Parathyroid adenoma (tissue), 2 donors: ENCODE data around the gene TOR1B.
A peak's percentile ranks its signal among the peaks of the same experiment; 100 is the strongest.

Experiments
- H2AFZ ChIP-seq: fragments of 300-600 bp; sonication (generic); one replicate; pipeline ENCODE4 v1.7.0; 2017; ENCODE audit warnings: antibody characterized with exemption, mild to moderate bottlenecking
- H3K27ac ChIP-seq: fragments of 300-600 bp; sonication (generic); one replicate; pipeline ENCODE4 v1.7.0; 2017
- H3K27me3 ChIP-seq: fragments of 300-600 bp; sonication (generic); one replicate; pipeline ENCODE4 v1.7.0; 2017; ENCODE audit warnings: low read length; ENCODE audit not compliant: control insufficient read depth, insufficient read depth
- H3K36me3 ChIP-seq: fragments of 300-600 bp; sonication (generic); one replicate; pipeline ENCODE4 v1.7.0; 2017; ENCODE audit warnings: low read length; ENCODE audit not compliant: control insufficient read depth, insufficient read depth
- H3K4me1 ChIP-seq: fragments of 300-600 bp; sonication (generic); one replicate; pipeline ENCODE4 v1.7.0; 2017; ENCODE audit warnings: control low read depth
- H3K4me2 ChIP-seq: fragments of 300-600 bp; sonication (generic); one replicate; pipeline ENCODE4 v1.7.0; 2017; ENCODE audit warnings: low read length
- H3K4me3 ChIP-seq: fragments of 300-600 bp; sonication (generic); one replicate; pipeline ENCODE4 v1.7.0; 2017; ENCODE audit warnings: low read depth, low read length
- H3K79me2 ChIP-seq: fragments of 300-600 bp; sonication (generic); one replicate; pipeline ENCODE4 v1.7.0; 2017; ENCODE audit warnings: control low read depth
- H3K9ac ChIP-seq: fragments of 300-600 bp; sonication (generic); one replicate; pipeline ENCODE4 v1.7.0; 2017; ENCODE audit warnings: mild to moderate bottlenecking
- H3K9me3 ChIP-seq: fragments of 300-600 bp; sonication (generic); one replicate; pipeline ENCODE4 v1.7.0; 2017; ENCODE audit warnings: low read length; ENCODE audit not compliant: control insufficient read depth
- TF ChIP-seq, protein P1 (sequence below): fragments of 300-600 bp; sonication (generic); IDR thresholded peaks from one replicate; pipeline ENCODE4 v1.7.0; 2017; ENCODE audit warnings: antibody characterized with exemption, mild to moderate bottlenecking
- donor health status: primary hyperparathyroidism.

The TOR1B gene

DNA sequence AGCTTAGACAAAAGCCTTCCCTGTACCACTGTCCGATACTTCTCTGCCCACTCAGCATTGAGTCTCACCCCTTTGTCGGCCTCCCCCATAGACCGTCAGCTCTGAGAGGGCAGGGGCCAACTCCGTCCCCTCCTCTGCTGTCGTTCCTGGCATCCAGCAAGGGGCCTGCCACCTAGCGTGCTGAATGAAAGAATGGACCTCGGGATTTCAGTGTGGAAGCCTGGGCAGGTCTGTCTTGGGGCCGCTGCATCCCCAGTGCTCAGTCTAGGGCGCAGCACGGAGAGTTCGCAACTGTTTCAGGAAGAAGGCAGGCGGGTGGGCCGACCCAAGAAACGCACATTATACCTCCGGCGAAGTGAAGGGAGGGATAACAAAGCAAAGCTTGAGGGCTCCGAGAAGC is 1.5 kb upstream of the TOR1B start:
- Histone ChIP-seq H3K9ac (no peak overlapping the region), H3K79me2 (no peaks in the 10 kb centered on the region), H3K9me3 (no peaks in the 10 kb centered on the region), H3K4me1 (peaks cover 4% of the 10 kb centered on the region), H2AFZ (no peak overlapping the region), H3K4me2 (no peak overlapping the region), H3K4me3 (no peak overlapping the region), H3K27ac (no peak overlapping the region), H3K27me3 (no peaks in the 10 kb centered on the region), H3K36me3 (no peaks in the 10 kb centered on the region)
- TF ChIP-seq, protein P1, sequence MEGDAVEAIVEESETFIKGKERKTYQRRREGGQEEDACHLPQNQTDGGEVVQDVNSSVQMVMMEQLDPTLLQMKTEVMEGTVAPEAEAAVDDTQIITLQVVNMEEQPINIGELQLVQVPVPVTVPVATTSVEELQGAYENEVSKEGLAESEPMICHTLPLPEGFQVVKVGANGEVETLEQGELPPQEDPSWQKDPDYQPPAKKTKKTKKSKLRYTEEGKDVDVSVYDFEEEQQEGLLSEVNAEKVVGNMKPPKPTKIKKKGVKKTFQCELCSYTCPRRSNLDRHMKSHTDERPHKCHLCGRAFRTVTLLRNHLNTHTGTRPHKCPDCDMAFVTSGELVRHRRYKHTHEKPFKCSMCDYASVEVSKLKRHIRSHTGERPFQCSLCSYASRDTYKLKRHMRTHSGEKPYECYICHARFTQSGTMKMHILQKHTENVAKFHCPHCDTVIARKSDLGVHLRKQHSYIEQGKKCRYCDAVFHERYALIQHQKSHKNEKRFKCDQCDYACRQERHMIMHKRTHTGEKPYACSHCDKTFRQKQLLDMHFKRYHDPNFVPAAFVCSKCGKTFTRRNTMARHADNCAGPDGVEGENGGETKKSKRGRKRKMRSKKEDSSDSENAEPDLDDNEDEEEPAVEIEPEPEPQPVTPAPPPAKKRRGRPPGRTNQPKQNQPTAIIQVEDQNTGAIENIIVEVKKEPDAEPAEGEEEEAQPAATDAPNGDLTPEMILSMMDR, result no peak

DNA sequence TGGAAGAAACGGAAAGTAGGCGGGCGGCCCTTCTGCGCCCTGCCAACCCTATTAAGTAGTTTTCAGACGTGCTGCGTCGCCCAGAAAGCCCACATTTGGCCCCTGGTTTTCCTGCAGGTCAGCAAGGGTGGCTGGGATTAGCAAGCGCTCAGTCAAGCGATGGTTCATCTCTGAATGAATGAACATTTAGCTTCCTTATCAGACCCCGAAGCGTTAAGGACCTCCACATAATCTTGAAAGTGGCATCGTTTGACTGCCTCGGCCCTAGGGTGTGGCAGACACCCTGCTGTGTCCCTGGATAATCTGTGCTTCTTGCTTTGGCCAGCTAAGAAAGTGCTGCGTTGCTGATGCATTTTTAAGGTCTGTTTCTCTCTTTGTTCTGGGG is 684 bp downstream of the TOR1B start:
- peak overlapping the region; percentile 85 for H2AFZ ChIP-seq
- no peaks in the 10 kb centered on the region for H3K27me3 ChIP-seq
- no peaks in the 10 kb centered on the region for H3K9me3 ChIP-seq
- TF ChIP-seq, protein P1, result no peak
- no peaks in the 10 kb centered on the region for H3K36me3 ChIP-seq
- no peak overlapping the region for H3K27ac ChIP-seq
- H3K9ac ChIP-seq, result no peak overlapping the region
- H3K4me3 ChIP-seq, result peak overlapping the region; percentile 79
- peaks cover 4% of the 10 kb centered on the region for H3K4me1 ChIP-seq
- no peaks in the 10 kb centered on the region for H3K79me2 ChIP-seq
- H3K4me2 ChIP-seq, result peak overlapping the region; percentile 64

DNA sequence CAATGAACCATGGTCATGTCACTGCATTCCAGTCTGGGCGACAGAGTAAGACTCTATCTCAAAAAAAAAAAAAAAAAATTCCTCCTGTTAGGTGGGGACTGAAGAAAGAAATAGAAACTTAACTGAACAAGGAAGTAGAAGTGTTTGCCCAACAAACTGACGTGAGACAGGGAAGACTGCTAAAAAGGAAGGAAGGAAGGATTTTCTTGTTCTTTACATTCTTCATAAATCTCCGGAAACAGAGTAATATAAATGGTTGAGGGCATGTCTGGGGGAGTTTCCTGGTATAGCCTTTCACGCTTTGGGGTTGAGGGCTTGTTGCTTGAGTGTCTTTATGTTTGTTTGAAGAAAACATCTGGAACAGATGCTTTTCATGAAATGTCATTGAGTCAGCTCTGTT is 3.1 kb downstream of the TOR1B start:
- H3K36me3 ChIP-seq, result no peaks in the 10 kb centered on the region

DNA sequence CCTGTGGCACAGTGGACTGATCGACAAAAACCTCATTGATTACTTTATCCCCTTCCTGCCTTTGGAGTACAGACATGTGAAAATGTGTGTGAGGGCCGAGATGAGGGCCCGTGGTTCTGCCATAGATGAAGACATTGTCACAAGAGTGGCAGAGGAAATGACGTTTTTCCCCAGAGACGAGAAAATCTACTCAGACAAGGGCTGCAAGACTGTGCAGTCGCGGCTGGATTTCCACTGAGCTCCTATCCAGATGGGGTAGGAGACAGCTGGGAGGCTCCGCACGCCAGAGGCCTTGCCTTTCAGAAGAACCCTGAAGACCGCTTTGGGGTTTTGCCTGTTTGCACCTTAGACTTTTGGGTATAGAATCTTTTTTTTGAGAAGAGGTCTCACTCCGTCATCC is 6.4 kb downstream of the TOR1B start:
- no peaks in the 10 kb centered on the region for H3K27me3 ChIP-seq
- H3K36me3 ChIP-seq, result no peaks in the 10 kb centered on the region
- no peaks in the 10 kb centered on the region for H3K9me3 ChIP-seq
- H3K27ac ChIP-seq, result no peak overlapping the region
- TF ChIP-seq, protein P1, result no peak
- H3K4me2 ChIP-seq, result no peak overlapping the region
- no peaks in the 10 kb centered on the region for H3K79me2 ChIP-seq
- H3K9ac ChIP-seq, result no peak overlapping the region
- H3K4me3 ChIP-seq, result no peak overlapping the region
- no peaks in the 10 kb centered on the region for H3K4me1 ChIP-seq
- H2AFZ ChIP-seq, result no peak overlapping the region

More for the DNA sequence above, 3.1 kb downstream of the TOR1B start:
- no peak overlapping the region for H3K4me2 ChIP-seq
- H3K27ac ChIP-seq, result no peak overlapping the region
- TF ChIP-seq, protein P1, result no peak
- no peak overlapping the region for H2AFZ ChIP-seq
- H3K27me3 ChIP-seq, result no peaks in the 10 kb centered on the region
- H3K9me3 ChIP-seq, result no peaks in the 10 kb centered on the region
- no peak overlapping the region for H3K4me3 ChIP-seq
- H3K9ac ChIP-seq, result no peak overlapping the region
- no peaks in the 10 kb centered on the region for H3K79me2 ChIP-seq
- peaks cover 4% of the 10 kb centered on the region for H3K4me1 ChIP-seq

DNA sequence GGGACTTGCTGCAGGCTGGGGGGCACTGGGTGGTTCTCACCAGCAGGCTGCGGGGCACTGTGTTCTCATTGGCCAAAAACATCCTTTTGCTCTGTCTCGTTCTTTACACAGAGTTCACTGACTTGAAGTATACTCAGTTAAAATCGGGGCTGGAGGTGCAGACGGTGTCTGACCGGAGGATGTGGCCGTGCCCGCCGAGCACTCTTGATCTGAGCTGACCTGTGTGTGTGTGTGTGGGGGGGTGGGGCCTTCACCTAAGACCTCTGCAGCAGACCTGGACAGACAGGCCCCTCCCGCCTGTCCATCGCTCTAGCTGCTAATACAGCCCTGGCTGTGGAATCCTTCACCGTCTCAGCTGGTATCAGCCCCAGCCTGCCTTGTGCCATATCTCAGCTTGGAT is 7.1 kb downstream of the TOR1B start:
- Histone ChIP-seq H3K4me2 (no peak overlapping the region), H3K4me3 (no peak overlapping the region), H3K9ac (no peak overlapping the region), H3K9me3 (no peaks in the 10 kb centered on the region), H3K79me2 (no peaks in the 10 kb centered on the region), H3K4me1 (no peaks in the 10 kb centered on the region), H3K36me3 (no peaks in the 10 kb centered on the region), H3K27me3 (no peaks in the 10 kb centered on the region), H3K27ac (no peak overlapping the region), H2AFZ (no peak overlapping the region)
- TF ChIP-seq, protein P1, result no peak
